ENCODE results near the gene RAB5B.

DNA sequence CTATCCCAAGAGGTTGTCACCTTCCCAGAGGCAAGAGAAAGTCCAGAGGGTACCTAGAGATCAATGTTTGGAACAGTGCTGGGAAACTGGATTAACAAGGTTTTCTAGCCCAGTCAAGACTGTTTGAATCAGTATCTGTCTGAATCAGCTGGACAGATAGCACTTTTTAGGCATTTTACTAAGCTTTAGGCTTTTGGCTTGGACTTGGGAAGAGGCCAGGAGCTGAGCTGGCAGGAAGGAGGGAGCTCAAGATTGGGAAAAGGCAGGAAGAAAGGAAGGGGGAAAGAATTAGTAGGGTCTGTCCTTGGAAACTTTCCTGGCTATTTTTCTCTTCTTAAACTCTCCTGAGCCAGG lies 55.3 kb downstream of the RAB5B start:
- TF ChIP-seq, protein P1, sequence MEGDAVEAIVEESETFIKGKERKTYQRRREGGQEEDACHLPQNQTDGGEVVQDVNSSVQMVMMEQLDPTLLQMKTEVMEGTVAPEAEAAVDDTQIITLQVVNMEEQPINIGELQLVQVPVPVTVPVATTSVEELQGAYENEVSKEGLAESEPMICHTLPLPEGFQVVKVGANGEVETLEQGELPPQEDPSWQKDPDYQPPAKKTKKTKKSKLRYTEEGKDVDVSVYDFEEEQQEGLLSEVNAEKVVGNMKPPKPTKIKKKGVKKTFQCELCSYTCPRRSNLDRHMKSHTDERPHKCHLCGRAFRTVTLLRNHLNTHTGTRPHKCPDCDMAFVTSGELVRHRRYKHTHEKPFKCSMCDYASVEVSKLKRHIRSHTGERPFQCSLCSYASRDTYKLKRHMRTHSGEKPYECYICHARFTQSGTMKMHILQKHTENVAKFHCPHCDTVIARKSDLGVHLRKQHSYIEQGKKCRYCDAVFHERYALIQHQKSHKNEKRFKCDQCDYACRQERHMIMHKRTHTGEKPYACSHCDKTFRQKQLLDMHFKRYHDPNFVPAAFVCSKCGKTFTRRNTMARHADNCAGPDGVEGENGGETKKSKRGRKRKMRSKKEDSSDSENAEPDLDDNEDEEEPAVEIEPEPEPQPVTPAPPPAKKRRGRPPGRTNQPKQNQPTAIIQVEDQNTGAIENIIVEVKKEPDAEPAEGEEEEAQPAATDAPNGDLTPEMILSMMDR (optimal IDR thresholded peaks at IDR 0.05 in 1 of 3, IDR thresholded peaks at IDR 0.05 in 1 of 3, conservative IDR thresholded peaks at IDR 0.05 in 1 of 3; ENCODE audit: extremely low read depth in 1 of 3, insufficient read depth in 2 of 3, low read length in 3 of 3), result no peak
- TF ChIP-seq EZH2 (IDR thresholded peaks at IDR 0.05; ENCODE audit: low read length), result no peak

Data from keratinocyte (primary cell).